T-cell (primary cell): Measurements from ENCODE around the gene TRABD. TPM values are rescaled to one million over a fixed set of nuclear protein-coding genes. Genes with fewer than 3 reads are reported as not detected.

Source experiments
- ATAC-seq, 4 experiments: fragments of 200-7000 bp in 3 of 4; fragments of 150-1000 bp in 1 of 4; cut with Tn5 transposase; replicated peaks in 1 of 4; 1 replicate in 3 of 4; 2 replicates in 1 of 4; pipeline ENCODE4 v1.10.0; 2021; ENCODE audit warnings: moderate library complexity in 3 of 4, mild to moderate bottlenecking in 2 of 4, moderate number of reproducible peaks in 1 of 4
- CTCF ChIA-PET, 2 donors: fragments of 300-600 bp; sonication (Branson Sonifier 250); formaldehyde crosslinking; loops; one replicate each; lab custom pipeline; 2022; ENCODE audit warnings: antibody characterized with exemption in 2 of 2; lab: Charles Lee
- POLR2A ChIA-PET, 2 donors: fragments of 300-600 bp; sonication (Branson Sonifier 250); formaldehyde crosslinking; loops; one replicate each; lab custom pipeline; 2022; ENCODE audit warnings: antibody characterized with exemption in 2 of 2; lab: Charles Lee
- DNase-seq, 35 experiments: peaks; one replicate each; pipeline versions ENCODE4 v3.0.0 to v3.0.0-alpha.2; 2013 to 2023
- H3K27ac ChIP-seq: one replicate; pipeline ENCODE4 v1.5.1; 2013; ENCODE audit warnings: low read length
- H3K27me3 ChIP-seq, 2 experiments: replicated peaks in 1 of 2; 1 replicate in 1 of 2; 2 replicates in 1 of 2; pipeline versions ENCODE4 v1.6.1 to v1.7.0; 2013; ENCODE audit warnings: low read length in 1 of 2, mixed read lengths in 1 of 2; ENCODE audit not compliant: control insufficient read depth in 2 of 2, insufficient read depth in 2 of 2; ENCODE audit errors: extremely low read depth in 1 of 2
- H3K36me3 ChIP-seq, 2 donors: 1 replicate in 1 of 2; 2 replicates in 1 of 2; pipeline versions ENCODE4 v1.6.1 to v1.7.0; 2013; ENCODE audit warnings: low read length in 1 of 2; ENCODE audit not compliant: control insufficient read depth in 2 of 2, insufficient read depth in 1 of 2; ENCODE audit errors: extremely low read depth in 1 of 2
- H3K4me1 ChIP-seq, 2 experiments: 1 replicate in 1 of 2; 2 replicates in 1 of 2; pipeline versions ENCODE4 v1.6.1 to v1.7.0; 2013; ENCODE audit warnings: low read length in 2 of 2, mixed read lengths in 1 of 2; ENCODE audit not compliant: insufficient read depth in 2 of 2, control insufficient read depth in 1 of 2; ENCODE audit errors: extremely low read depth in 1 of 2
- H3K4me3 ChIP-seq, 2 donors: 1 replicate in 1 of 2; 2 replicates in 1 of 2; pipeline versions ENCODE4 v1.5.1 to v1.7.0; 2013; ENCODE audit warnings: mild to moderate bottlenecking in 2 of 2, low read length in 1 of 2, moderate library complexity in 1 of 2; ENCODE audit not compliant: control insufficient read depth in 1 of 2; ENCODE audit errors: extremely low read depth in 1 of 2
- H3K9me3 ChIP-seq: 2 replicates; pipeline ENCODE4 v1.7.0; 2013
- H3K27ac Mint-ChIP-seq, 2 donors: one replicate each; pipeline ENCODE4 v1.8.0; 2020 to 2021; ENCODE audit warnings: mild to moderate bottlenecking in 2 of 2, mixed read lengths in 2 of 2
- H3K27me3 Mint-ChIP-seq, 2 donors: one replicate each; pipeline ENCODE4 v1.8.0; 2021 to 2022; ENCODE audit warnings: mixed read lengths in 2 of 2
- H3K36me3 Mint-ChIP-seq: one replicate; pipeline ENCODE4 v1.8.0; 2021; ENCODE audit warnings: mixed read lengths
- H3K4me1 Mint-ChIP-seq, 3 donors: one replicate each; pipeline ENCODE4 v1.8.0; 2020 to 2022; ENCODE audit warnings: mixed read lengths in 3 of 3, mild to moderate bottlenecking in 1 of 3
- H3K4me3 Mint-ChIP-seq, 3 donors: one replicate each; pipeline ENCODE4 v1.8.0; 2020 to 2022; ENCODE audit warnings: mild to moderate bottlenecking in 3 of 3, mixed read lengths in 3 of 3, moderate library complexity in 3 of 3
- H3K9me3 Mint-ChIP-seq, 3 donors: one replicate each; pipeline ENCODE4 v1.8.0; 2020 to 2022; ENCODE audit warnings: mixed read lengths in 3 of 3
- WGBS: methylation state at CpG from one replicate; pipeline ENCODE4 v1.1.5; 2013; ENCODE audit warnings: missing lambda C conversion rate; ENCODE audit not compliant: insufficient coverage; 5-methylcytosine and 5-hydroxymethylcytosine counted together
- total RNA-seq, 35 experiments: library from RNA in 6 of 35; stranded (reverse) in 6 of 35; fragments of 120-200 nt in 1 of 35; gene quantifications; one replicate each; pipeline versions ENCODE4 v1.2.1 to v1.2.4 and lab custom pipeline; 2013 to 2026

The TRABD gene
- total RNA-seq, 5 donors from 2014 or later (not counting 1 experiment from before 2014, with no cell fraction given) = 116 to 213 (median 175) TPM

- peak overlapping the region; percentile 91 for H3K27ac ChIP-seq
- peaks cover 14 to 38% of the 10 kb centered on the region in 2 donors for H3K36me3 ChIP-seq
- peak in 3 of 4 experiments; percentile 49 to 58 (median 52) for ATAC-seq
- Mint-ChIP-seq H3K9me3 (no peaks in the 10 kb centered on the region), H3K27me3 (no peaks in the 10 kb centered on the region), H3K36me3 (peaks cover 19% of the 10 kb centered on the region), H3K4me3 (peak overlapping the region; percentile 91 to 97 (median 95)), H3K27ac (peak overlapping the region; percentile 99 to 100), H3K4me1 (peaks cover 44 to 49% (median 44%) of the 10 kb centered on the region in 3 donors)
- POLR2A ChIA-PET = interaction anchor here in 1 of 2 donors (0.5 kb wide), 2 partner anchors 111 to 283 kb away, joined by 3 to 4 read pairs; no protein-coding TSS in a partner anchor
- H3K4me3 ChIP-seq = peak overlapping the region; percentile 77 to 82
- DNase-seq = no peak
- WGBS = 13% methylated on average over 19 of the region's 27 CpGs
- H3K9me3 ChIP-seq = no peaks in the 10 kb centered on the region
- CTCF ChIA-PET = interaction anchor here (0.6 to 2.4 kb wide), 5 partner anchors 47 to 377 kb away, joined by 3 to 8 read pairs (median 4); partner anchors contain the start of gene SCO2 (in 1 of the 2)
- H3K27me3 ChIP-seq = no peaks in the 10 kb centered on the region
- peaks cover 16 to 78% of the 10 kb centered on the region in 2 experiments for H3K4me1 ChIP-seq
Observed at GRCh38 chr22:50243685-50244419, 58.1 kb downstream of the TRABD start.

DNA sequence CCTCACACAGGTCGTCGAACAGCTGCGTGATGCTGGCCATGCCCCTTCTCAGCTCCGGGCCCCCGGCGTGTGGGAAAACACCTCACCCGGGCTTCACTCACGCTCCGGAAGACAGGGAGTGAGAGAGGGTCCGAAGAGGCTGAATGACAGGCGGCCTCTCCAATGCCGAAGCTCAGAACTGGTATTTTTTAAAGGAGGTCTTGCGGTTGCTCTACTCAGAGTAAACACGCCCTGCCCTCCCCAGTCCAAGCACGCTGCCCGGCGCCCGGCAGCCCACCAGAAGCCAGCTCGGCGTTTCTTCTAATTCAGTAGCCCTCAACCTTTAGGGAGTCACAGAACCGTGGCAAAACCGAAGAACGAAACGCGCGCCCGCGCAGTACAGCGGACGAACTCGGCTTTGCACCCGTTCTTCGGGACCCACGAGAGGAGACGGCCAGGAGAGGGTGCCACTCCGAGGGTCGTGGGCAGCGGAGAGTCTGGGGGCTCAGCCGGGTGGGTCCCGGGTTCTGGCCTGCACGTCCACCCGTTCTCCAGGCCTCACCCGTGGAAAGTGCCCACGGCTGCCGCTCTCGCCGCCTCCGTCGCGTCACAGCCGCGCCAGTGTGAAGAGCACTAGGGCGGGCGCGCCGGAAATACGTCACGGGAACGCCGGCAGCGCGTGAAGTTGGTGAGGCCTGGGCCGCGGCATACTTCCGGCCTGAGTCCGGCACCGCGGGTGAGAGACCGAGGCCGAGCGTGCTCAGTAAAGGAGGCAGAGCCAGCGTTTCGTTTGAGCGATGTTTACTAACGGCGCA lies 58.9 kb downstream of the TRABD start, which contains the start of gene TUBGCP6:
TSS of gene TUBGCP6 (minus strand) at position 604 of the 794 bp plus-strand sequence. CDS start at position 40, 564 bp downstream.
- Mint-ChIP-seq H3K9me3 (no peaks in the 10 kb centered on the region), H3K27ac (peak within 1 kb of the TSS; percentile 99 to 100), H3K4me1 (peaks cover 42 to 49% (median 44%) of the 10 kb centered on the region in 3 donors), H3K27me3 (no peaks in the 10 kb centered on the region), H3K4me3 (peak within 1 kb of the TSS; percentile 91 to 97 (median 95)), H3K36me3 (peaks cover 19% of the 10 kb centered on the region)
- DNase-seq (peak; percentile 79 to 97 (median 89)), ATAC-seq (peak; percentile 82 to 85 (median 84))
- ChIA-PET POLR2A (interaction anchor here in 1 of 2 donors (0.5 kb wide), 2 partner anchors 110 to 283 kb away, joined by 3 to 4 read pairs; no protein-coding TSS in a partner anchor), CTCF (interaction anchor here (0.6 to 1.3 kb wide), 5 partner anchors 48 to 376 kb away, joined by 3 to 8 read pairs (median 4); partner anchors contain the start of gene SCO2 (in 1 of the 2))
- no peaks in the 10 kb centered on the region for H3K27me3 ChIP-seq
- under 1% methylated on average over 75 of the region's 76 CpGs for WGBS
- peak within 1 kb of the TSS; percentile 77 to 82 for H3K4me3 ChIP-seq
- peak within 1 kb of the TSS; percentile 91 for H3K27ac ChIP-seq
- peaks cover 14 to 37% of the 10 kb centered on the region in 2 donors for H3K36me3 ChIP-seq
- peaks cover 16 to 85% of the 10 kb centered on the region in 2 experiments for H3K4me1 ChIP-seq
- H3K9me3 ChIP-seq = no peaks in the 10 kb centered on the region

GRCh38 chr22:50245214-50246072 lies 59.7 kb downstream of the TRABD start:
- Histone ChIP-seq H3K27me3 (no peaks in the 10 kb centered on the region), H3K36me3 (peaks cover 14 to 29% of the 10 kb centered on the region in 2 donors), H3K4me1 (peaks cover 20 to 92% of the 10 kb centered on the region in 2 experiments), H3K27ac (peak overlapping the region; percentile 91), H3K9me3 (no peaks in the 10 kb centered on the region), H3K4me3 (peak overlapping the region; percentile 77 to 82)
- peak; percentile 39 to 51 (median 44) for ATAC-seq
- H3K27me3 Mint-ChIP-seq = no peaks in the 10 kb centered on the region
- no peaks in the 10 kb centered on the region for H3K9me3 Mint-ChIP-seq
- WGBS = 17% methylated on average over 25 of the region's 53 CpGs
- peak overlapping the region; percentile 99 to 100 for H3K27ac Mint-ChIP-seq
- peak overlapping the region; percentile 91 to 97 (median 95) for H3K4me3 Mint-ChIP-seq
- peaks cover 47 to 54% (median 50%) of the 10 kb centered on the region in 3 donors for H3K4me1 Mint-ChIP-seq
- CTCF ChIA-PET = no interaction called here
- peaks cover 12% of the 10 kb centered on the region for H3K36me3 Mint-ChIP-seq
- DNase-seq = peak in 1 of 35 experiments; percentile 34
- POLR2A ChIA-PET = interaction anchor here in 1 of 2 donors (0.7 kb wide), 1 partner anchor 22 kb away, joined by 3 read pairs; no protein-coding TSS in a partner anchor

GRCh38 chr22:50246242-50247175 lies 60.8 kb downstream of the TRABD start:
- 96% methylated on average over 14 of the region's 20 CpGs for WGBS
- no peak overlapping the region for H3K27ac ChIP-seq

GRCh38 chr22:50247748-50248147 lies 62.0 kb downstream of the TRABD start:
- Mint-ChIP-seq H3K4me1 (peaks cover 28 to 41% (median 34%) of the 10 kb centered on the region in 3 donors), H3K27ac (peak overlapping the region; percentile 28 to 76), H3K9me3 (no peaks in the 10 kb centered on the region), H3K4me3 (peak overlapping the region; percentile 13 to 91 (median 41)), H3K27me3 (no peaks in the 10 kb centered on the region), H3K36me3 (peaks cover 10% of the 10 kb centered on the region)
- H3K9me3 ChIP-seq = no peaks in the 10 kb centered on the region
- CTCF ChIA-PET = no interaction called here
- H3K27ac ChIP-seq = peak overlapping the region; percentile 27
- peaks cover 16 to 83% of the 10 kb centered on the region in 2 experiments for H3K4me1 ChIP-seq
- H3K27me3 ChIP-seq = no peaks in the 10 kb centered on the region
- H3K36me3 ChIP-seq = peaks cover 14 to 29% of the 10 kb centered on the region in 2 donors
- H3K4me3 ChIP-seq = no peak overlapping the region
- POLR2A ChIA-PET = interaction anchor here in 1 of 2 donors (1.0 kb wide), 1 partner anchor 57 kb away, joined by 3 read pairs; no protein-coding TSS in a partner anchor
- ATAC-seq = no peak
- peak in 28 of 35 experiments; percentile 25 to 76 (median 45) for DNase-seq
- WGBS = 68% methylated on average over 16 of the region's 16 CpGs

More at GRCh38 chr22:50246242-50247175, 60.8 kb downstream of the TRABD start:
- no peak overlapping the region for H3K4me3 ChIP-seq
- H3K4me1 Mint-ChIP-seq = peaks cover 40 to 49% (median 42%) of the 10 kb centered on the region in 3 donors
- peak overlapping the region; percentile 36 to 58 for H3K27ac Mint-ChIP-seq
- CTCF ChIA-PET = no interaction called here
- H3K27me3 Mint-ChIP-seq = no peaks in the 10 kb centered on the region
- no peaks in the 10 kb centered on the region for H3K27me3 ChIP-seq
- ATAC-seq = no peak
- peak overlapping the region; percentile 59 to 91 (median 65) for H3K4me3 Mint-ChIP-seq
- H3K9me3 Mint-ChIP-seq = no peaks in the 10 kb centered on the region
- H3K36me3 Mint-ChIP-seq = peaks cover 10% of the 10 kb centered on the region
- peaks cover 14 to 29% of the 10 kb centered on the region in 2 donors for H3K36me3 ChIP-seq
- H3K4me1 ChIP-seq = peaks cover 22 to 87% of the 10 kb centered on the region in 2 experiments
- H3K9me3 ChIP-seq = no peaks in the 10 kb centered on the region
- DNase-seq = no peak
- POLR2A ChIA-PET = interaction anchor here in 1 of 2 donors (0.7 kb wide), 1 partner anchor 23 kb away, joined by 3 read pairs; no protein-coding TSS in a partner anchor
